ENCODE data around the gene ACAD11.

- TF ChIP-seq TAF1 (IDR thresholded peaks at IDR 0.05; ENCODE audit: borderline replicate concordance, low read depth, low read length) (no peak), POLR2AphosphoS5 (IDR thresholded peaks at IDR 0.05; ENCODE audit: low read depth, low read length) (no peak), POLR2A (IDR thresholded peaks at IDR 0.05; ENCODE audit: low read depth, low read length) (no peak)
Observed at GRCh38 chr3:132593947-132594323, 65.7 kb downstream of the ACAD11 start.
